NCI-H446 (cell line): ENCODE data around the gene JPH4.
"Not testable (repeated sequence)": the region's sequence is repeated elsewhere in the genome, so short reads cannot be mapped to it uniquely, and the experiment has no call there.

Source experiments
- DNase-seq, 2 experiments: peaks; one replicate each; lab custom pipeline; 2025; lab: John Stamatoyannopoulos, UW

The JPH4 gene

DNA sequence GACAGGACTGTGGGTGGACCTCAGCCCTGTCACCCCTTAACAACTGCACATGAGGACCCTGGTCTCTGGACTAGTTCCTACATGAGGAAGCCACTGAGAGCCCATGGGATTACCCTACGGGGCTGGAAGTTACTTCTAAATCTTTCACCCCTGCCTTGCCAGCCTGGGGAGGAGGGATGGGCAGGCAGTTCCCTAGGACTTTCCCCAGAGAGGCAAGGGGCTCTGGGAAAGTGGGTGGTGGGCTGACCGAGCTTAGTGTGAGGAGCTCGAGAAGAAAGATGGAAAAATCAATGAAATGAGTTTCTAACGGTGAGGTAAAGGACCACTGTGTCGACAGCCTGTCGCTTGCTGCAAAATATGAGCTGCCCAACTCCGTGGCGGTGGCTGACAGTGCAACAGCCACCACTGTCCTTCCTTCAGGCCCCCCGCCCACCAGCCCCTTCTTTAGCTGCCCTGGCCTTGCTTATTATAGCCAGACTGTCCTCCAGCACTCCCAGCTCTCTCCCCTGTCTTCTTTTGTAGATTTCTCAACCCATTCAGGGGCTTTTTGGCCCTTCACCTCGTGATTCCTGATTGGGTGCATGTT, 32.0 kb downstream of the JPH4 start:
- no peak for DNase-seq

GRCh38 chr14:23545740-23546365, 32.7 kb downstream of the JPH4 start:
- no peak for DNase-seq

- DNase-seq: no peak
These were observed 33.8 kb downstream of the JPH4 start for GRCh38 chr14:23544511-23545447.

GRCh38 chr14:23543403-23543802, 35.2 kb downstream of the JPH4 start:
- no peak for DNase-seq

DNA sequence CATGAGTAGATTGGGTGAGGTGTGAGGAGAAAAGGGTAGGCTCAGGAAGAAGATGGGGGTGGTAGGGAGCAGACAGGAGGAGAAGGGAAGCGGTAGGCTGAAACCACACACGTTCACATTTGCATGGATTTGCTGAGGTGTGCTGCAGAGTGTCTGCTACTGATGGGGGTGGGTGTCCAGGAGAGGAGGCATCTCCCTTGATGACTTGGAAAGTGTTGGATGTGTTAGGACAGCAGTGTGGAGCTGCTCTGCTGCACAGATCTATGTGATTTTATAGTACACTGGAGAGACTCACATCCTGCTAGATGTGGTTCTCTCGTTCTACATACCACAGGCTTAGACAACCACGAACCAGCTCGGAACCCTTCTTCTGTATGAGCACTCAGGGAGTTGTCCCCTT, 36.3 kb downstream of the JPH4 start:
- no peak for DNase-seq

- no peak for DNase-seq
These were observed 38.5 kb downstream of the JPH4 start for GRCh38 chr14:23540141-23540469.

DNA sequence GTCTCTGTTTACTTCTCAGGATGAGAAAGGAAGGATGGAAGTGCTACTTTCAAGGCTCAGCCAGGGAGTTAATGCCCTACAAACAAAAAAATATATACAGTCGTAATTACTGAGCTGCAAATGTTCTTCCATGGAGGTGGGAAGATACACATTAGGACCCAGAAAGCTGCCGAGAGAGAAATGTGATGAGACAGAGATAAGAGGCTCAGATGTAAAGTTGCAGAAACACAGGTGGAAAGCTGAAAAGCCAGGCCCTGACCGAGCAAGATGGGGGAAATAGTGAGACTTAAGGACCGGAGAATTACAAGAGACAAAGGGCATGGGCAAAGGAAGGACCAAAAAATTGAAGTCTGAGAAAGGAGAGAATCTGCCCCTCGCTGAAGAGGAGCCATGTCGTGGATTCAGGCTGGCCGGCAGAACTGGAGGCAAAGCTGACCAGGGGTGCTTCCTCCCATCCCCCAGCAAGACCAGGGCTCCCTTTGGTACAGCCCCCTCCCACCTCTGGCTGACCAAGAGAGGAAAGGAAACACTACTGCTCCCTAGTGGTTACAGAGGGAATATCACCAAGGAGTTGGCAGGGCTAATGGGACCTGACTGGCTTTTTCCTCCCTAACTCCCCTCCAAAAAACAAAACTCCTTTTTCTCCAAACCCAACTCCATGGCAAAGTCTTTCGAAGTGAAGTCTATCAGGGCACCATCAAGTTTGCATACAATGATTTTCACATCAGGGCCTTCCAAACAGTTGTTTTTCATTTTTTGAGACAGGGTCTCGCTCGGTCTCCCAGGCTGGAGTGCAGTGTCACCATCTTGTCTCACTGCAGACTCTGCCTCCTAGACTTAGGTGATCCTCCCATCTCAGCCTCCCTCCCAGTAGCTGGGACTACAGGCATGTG, 39.1 kb downstream of the JPH4 start:
- peak in 1 of 2 experiments; percentile 64 for DNase-seq

- DNase-seq: peak in 1 of 2 experiments; percentile 40
These were observed 39.8 kb downstream of the JPH4 start for GRCh38 chr14:23538785-23539184.

DNA sequence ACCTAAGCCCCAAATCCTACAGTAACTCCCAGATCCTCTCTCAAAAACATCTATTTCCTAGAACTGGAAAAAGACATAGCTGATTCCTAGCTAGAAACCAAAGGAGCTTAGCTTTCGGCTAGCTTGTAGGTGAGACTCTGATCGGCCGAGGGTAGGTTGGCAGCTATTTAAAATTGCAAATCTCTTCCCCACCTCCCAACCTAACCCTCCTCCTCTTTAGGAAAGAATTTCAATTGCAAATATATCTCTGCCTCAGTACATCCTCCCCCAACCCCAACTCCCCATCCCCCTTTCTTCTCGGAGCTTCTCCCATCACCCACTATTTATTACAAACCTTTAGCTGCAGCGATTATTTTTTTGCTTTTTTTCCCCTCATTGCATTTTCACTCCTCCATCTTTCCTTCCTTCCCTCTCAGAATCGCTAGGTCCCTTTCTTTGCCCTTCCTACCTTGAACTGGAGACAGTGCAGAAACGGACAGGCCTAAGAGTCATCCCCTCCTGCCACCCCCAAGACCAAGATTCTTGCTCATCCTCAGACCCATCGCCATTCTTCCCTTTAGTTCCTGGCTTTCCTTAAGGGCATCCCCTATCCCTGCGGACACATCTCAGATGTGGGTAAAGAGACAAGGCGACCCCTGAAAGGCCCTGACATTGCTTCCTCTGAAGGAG, 40.4 kb downstream of the JPH4 start:
- no peak for DNase-seq

DNA sequence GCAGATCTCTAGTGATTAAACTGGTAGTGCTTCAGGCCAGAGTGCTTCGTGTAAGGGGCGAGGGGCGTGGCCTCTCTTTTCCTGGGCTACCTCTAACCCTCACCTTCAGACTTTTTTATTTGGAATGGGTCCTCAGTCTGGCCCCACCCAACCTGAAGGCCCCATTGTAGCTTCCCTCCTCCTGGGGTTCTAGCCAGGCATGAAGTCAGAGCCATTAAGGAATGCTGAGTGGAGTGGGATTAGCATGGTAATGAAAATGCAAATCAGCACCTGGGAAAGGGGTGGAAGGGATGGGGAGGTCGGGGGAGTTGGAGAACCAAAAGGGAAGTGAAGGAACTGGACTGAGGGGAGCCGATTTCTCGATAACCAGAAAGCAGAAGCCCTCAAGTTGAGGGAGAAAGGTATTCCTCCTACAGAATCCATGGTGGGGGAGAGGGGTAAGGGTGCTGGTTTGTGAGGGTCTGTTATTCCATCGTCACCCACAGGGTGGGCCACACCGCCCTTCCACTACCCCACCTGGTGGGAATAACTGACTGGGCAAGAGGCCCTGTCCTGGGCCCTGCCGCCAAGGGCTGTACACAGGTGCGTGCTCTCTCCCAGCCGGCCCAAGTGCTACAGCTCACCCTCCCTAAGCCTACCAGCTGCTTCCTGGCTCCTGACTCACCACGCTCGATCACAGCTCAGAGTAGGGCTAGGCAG, 41.1 kb downstream of the JPH4 start:
- no peak for DNase-seq

- not testable (repeated sequence) for DNase-seq
These were observed 41.7 kb downstream of the JPH4 start for GRCh38 chr14:23536906-23537305.

- DNase-seq: no peak
These were observed 42.1 kb downstream of the JPH4 start for GRCh38 chr14:23536494-23536893.

GRCh38 chr14:23535943-23536342, 42.6 kb downstream of the JPH4 start:
- DNase-seq: no peak

DNA sequence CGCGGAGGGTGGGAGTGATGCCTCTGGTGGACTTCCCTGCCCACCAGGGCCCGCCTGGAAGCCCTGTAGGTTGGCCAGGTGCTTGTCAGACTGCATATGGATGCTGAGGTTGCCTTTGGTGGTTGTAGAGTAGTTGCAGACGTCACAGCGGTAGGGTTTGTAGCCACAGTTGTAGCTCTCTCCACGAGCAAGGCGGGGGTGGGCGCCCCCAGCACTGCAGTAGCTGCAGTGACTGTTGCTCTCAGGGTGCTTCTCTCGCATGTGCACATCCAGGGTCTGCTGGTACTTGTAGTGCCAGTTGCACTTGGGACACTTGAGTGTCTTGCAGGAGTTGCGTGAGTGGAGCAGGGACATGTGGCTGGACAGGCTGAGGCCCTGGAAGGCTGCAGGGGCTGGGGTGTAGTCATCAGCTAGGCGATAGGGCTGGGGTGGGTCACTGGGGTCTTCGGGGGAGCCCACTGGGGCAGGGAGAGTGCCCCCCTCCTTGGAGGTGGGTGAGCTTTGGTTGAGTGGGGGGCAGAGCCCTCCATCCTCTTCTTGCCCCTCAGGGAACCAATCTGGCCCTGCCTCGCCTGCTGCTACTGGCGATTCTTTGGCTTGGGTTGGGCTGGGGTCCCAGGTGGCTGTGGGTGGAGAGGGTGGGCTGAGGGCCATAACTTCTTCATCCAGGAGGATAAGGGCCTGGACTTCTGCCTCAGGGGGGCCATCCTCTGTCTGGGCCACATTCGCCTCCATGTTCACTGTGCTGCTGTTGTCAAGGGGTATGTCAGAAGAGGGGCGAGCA, 44.7 kb downstream of the JPH4 start:
- no peak for DNase-seq

DNA sequence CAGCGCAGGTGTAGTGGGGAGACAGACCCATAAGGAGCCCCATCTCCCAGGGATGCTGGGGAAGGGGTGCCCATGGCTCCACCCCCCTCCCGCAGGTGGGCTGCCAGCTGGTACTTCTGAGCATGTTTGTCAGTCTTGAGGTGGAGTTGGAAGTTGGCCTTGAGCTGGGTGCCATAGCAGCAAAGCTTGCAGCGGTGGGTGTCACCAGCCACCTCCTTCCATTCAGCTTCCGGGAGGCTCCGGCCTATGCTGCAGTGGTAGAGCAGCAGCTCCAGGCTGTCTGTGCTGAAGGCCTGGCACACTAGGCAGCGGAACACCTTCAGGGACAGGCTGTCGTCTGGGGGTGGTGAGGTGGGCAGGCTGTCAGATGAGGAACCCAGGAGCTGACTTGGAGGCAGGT, 45.9 kb downstream of the JPH4 start:
- no peak for DNase-seq

GRCh38 chr14:23531391-23531790, 47.2 kb downstream of the JPH4 start:
- no peak for DNase-seq

DNA sequence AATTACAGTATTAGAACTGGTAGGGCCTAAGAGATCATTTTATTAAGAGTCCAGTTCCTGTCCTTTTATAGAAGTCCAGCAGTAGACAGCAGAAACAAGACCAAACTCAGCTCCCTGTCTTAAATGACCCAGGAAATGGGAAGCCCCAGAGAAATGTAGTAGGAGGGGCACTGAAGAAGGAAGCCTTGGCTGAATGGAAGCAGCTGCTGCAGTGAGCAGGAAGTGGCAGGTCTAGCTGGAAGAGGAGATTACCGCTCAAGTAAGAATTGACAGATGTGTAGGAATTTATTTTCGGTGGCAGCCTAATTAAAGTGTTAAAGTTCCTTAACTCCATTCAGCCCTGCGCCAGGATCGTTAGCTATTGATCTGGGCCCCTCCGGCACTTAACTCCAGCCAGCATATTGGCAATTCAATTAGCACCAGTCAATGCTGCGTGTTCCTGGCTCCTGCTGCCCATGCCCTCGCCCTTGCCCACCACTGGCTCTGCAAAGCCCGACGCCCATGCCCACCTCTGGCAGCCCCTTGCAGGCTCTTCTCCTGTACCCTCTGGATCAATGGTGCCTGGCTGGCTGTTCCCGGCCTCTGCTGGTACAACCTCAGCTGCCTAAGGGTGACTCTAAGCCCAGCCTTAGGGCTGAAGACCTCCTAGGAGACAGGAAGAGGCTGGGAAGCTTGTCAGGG, 48.1 kb downstream of the JPH4 start:
- DNase-seq: no peak

GRCh38 chr14:23529016-23529415, 49.6 kb downstream of the JPH4 start:
- DNase-seq: no peak

- no peak for DNase-seq
These were observed 50.0 kb downstream of the JPH4 start for GRCh38 chr14:23528555-23528954.

- DNase-seq: no peak
These were observed 53.0 kb downstream of the JPH4 start for GRCh38 chr14:23525611-23526010.
